ENCODE results near the gene TNMD.

- TF ChIP-seq CTCF (IDR thresholded peaks at IDR 0.05; ENCODE audit: poor library complexity): no peak
- no peak for TF ChIP-seq EZH2phosphoT487 (IDR thresholded peaks at IDR 0.05; ENCODE audit: low read depth, severe bottlenecking, unreplicated experiment)
Measured at GRCh38 chrX:100586747-100587146, 2.0 kb downstream of the TNMD start.
